Measurements from ENCODE around the gene METTL22. TPM values are rescaled to one million over a fixed set of nuclear protein-coding genes. Genes with fewer than 3 reads are reported as not detected.
"Not testable (repeated sequence)": the region's sequence is repeated elsewhere in the genome, so short reads cannot be mapped to it uniquely, and the experiment has no call there.

METTL22 gene
- total and polyA plus RNA-seq, 10 of the 15 experiments (the other 5 are each of a cell fraction or from before 2014, with no cell fraction given): 6.4 to 34.7 (median 18.8) TPM

DNA sequence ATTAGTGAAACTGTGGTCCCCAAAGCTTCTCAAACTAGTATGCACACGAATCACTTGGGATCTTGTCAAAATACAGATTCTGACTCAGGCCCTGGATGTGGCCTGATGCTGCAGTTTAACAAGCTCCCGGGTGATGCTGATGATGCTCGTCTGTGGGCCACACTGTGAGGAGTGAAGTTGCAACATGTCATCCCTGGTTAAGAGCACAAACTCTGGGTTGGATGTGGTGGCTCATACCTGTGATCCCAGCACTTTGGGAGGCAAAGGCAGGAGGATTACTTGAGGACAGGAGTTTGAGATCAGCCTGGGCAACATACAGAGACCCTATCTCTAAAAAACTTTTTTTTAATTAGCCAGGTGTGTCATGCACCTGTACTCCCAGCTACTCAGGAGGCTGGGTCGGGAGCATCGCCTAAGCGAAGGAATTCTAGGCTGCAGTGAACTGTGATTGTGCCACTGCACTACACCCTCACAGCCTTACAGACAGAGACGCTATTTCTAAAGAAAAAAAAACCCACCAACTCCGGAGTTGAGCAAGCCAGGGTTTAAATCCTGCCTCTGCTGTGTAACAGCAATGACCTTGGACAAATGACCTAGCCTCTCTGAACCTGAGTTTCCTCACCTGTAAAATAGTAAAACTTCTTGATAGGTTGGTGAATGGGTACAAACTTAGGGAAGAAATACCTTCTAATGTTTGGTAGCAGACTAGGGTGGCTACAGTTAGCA lies 28.5 kb downstream of the METTL22 start (continued):
- TF ChIP-seq ZNF274 (IDR thresholded peaks at IDR 0.05; ENCODE audit: insufficient read depth, insufficient read length) (no peak), SUZ12 (IDR thresholded peaks at IDR 0.05; ENCODE audit: unreplicated experiment) (no peak)
- TF ChIP-seq, protein P1, sequence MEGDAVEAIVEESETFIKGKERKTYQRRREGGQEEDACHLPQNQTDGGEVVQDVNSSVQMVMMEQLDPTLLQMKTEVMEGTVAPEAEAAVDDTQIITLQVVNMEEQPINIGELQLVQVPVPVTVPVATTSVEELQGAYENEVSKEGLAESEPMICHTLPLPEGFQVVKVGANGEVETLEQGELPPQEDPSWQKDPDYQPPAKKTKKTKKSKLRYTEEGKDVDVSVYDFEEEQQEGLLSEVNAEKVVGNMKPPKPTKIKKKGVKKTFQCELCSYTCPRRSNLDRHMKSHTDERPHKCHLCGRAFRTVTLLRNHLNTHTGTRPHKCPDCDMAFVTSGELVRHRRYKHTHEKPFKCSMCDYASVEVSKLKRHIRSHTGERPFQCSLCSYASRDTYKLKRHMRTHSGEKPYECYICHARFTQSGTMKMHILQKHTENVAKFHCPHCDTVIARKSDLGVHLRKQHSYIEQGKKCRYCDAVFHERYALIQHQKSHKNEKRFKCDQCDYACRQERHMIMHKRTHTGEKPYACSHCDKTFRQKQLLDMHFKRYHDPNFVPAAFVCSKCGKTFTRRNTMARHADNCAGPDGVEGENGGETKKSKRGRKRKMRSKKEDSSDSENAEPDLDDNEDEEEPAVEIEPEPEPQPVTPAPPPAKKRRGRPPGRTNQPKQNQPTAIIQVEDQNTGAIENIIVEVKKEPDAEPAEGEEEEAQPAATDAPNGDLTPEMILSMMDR (IDR thresholded peaks at IDR 0.05 in 2 of 3, conservative IDR thresholded peaks at IDR 0.05 in 1 of 3; ENCODE audit: control insufficient read depth in 2 of 3, extremely low read depth in 1 of 3, insufficient read depth in 1 of 3, low read depth in 3 of 3, low read length in 3 of 3): no peak

DNA sequence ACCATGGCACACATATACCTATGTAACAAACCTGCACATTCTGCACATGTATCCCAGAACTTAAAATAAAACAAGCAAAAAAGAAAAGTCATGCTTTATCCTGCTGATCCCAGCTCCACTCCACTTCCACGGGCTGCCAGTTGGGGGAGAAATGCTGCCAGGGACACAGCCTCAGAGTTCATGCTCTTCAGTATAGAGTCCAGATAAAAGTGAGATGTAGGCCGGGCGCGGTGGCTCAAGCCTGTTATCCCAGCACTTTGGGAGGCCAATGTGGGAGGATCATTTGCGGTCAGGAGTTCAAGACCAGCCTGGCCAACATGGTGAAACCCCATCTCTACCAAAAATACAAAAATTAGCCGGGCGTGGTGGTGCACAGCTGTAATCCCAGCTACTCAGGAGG lies 30.5 kb downstream of the METTL22 start:
- H3K36me3 ChIP-seq (ENCODE audit: control insufficient read depth in 2 of 2, insufficient read depth in 2 of 2, low read length in 1 of 2); H3K27me3 ChIP-seq (replicated peaks in 1 of 2; ENCODE audit: control insufficient read depth in 2 of 2, insufficient read depth in 2 of 2, low read length in 1 of 2); H3K9ac ChIP-seq (ENCODE audit: control insufficient read depth, insufficient read depth, low read length); RAD21 ChIA-PET (ENCODE audit: unreplicated experiment); CTCF ChIA-PET; H2AFZ ChIP-seq (ENCODE audit: control insufficient read depth, low read depth, low read length); DNase-seq (ENCODE audit: low read depth, low spot score); intact Hi-C loops (cut with micrococcal nuclease; ENCODE audit: unreplicated experiment); in situ Hi-C loops (cut with MboI); ATAC-seq; H4K20me1 ChIP-seq (ENCODE audit: control insufficient read depth, insufficient read depth); H3K27ac ChIP-seq (ENCODE audit: control insufficient read depth, insufficient read depth); H3K4me2 ChIP-seq (ENCODE audit: control insufficient read depth, insufficient read depth); POLR2A ChIA-PET; H3K4me3 ChIP-seq; BruUV-seq (replicated peaks); FAIRE-seq; H3K79me2 ChIP-seq (ENCODE audit: control insufficient read depth, insufficient read depth, low read length); H3K9me3 ChIP-seq (replicated peaks; ENCODE audit: control insufficient read depth, insufficient read depth, low read length): not testable (repeated sequence)
- SMC1A ChIA-PET (ENCODE audit: uncharacterized antibody, unreplicated experiment): interaction anchor here (0.6 kb wide), 1 partner anchor 318 kb away, joined by 4 read pairs; no protein-coding TSS in a partner anchor
- WGBS (ENCODE audit: insufficient coverage, insufficient replicate concordance, low lambda C conversion rate, missing lambda C conversion rate): 79% methylated on average over 7 of the region's 7 CpGs
- peak; percentile 12; the same call in 1 of the 2 replicates for TF ChIP-seq RAD21 (IDR thresholded peaks at IDR 0.05; ENCODE audit: insufficient read depth, low read depth, low read length)
- H3K4me1 ChIP-seq (ENCODE audit: control insufficient read depth, insufficient read depth, low read length): peaks cover 12% of the 10 kb centered on the region; the same call in 1 of the 2 replicates

Measured in GM12878 (cell line).